IPS-18c (cell line): ENCODE results near the gene HK1.
A peak's percentile ranks its signal among the peaks of the same experiment; 100 is the strongest.

Experiments
- H3K4me3 ChIP-seq: 2 replicates; pipeline ENCODE4 v1.7.0; 2013; ENCODE audit warnings: low read depth, mild to moderate bottlenecking, low read length, moderate library complexity; ENCODE audit not compliant: insufficient read depth
- H3K9me3 ChIP-seq: one replicate; pipeline ENCODE4 v1.6.1; 2013; ENCODE audit warnings: mild to moderate bottlenecking, low read length, moderate library complexity; ENCODE audit not compliant: control insufficient read depth, insufficient read depth

The HK1 gene

DNA sequence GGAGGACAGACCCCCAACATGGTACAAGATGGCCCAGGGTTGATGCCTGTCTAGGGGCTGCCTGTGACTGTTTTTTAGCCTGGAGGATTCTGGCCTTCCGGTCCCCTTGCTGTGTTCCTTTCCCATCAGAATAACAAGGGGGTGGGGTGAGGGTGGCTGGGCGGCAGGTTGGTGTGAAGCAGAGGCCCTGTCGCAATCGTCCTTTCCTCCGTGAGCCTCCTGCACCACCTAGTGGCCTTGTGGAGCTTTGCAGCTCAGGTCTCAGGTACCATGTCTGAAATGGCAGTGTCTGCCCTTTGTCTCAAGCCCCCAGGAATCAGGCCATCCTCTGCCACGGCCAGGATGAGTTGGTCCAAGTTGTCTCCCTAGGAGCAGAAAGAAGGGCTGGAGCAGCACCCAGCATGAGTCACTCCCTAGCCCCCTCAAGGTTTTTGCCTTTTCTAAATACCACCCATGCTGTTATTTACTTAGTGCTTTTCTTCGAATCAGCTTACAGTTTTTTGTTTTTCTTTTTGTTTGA lies 114.2 kb downstream of the HK1 start:
- Histone ChIP-seq H3K9me3 (no peaks in the 10 kb centered on the region), H3K4me3 (no peak overlapping the region)

DNA sequence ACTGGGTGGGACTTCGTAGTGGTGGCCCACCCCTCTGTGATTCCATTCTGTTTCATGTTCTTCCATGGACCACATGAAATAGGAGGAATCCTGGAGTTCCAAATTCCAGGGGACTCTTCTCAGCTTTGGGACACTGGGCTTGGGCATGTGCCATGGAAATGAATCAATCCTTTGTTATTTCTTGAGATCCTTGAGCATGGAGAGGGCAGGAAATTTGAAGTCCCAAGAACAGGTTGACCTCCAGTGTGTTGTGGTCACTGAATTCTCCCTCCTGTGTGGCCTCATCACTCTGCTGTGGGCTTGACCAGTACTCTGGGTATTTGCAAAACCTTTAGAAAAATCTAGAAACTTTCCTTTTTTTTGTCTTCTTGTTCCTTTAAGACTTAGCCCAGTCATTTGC lies 115.7 kb downstream of the HK1 start:
- no peaks in the 10 kb centered on the region for H3K9me3 ChIP-seq
- no peak overlapping the region for H3K4me3 ChIP-seq

DNA sequence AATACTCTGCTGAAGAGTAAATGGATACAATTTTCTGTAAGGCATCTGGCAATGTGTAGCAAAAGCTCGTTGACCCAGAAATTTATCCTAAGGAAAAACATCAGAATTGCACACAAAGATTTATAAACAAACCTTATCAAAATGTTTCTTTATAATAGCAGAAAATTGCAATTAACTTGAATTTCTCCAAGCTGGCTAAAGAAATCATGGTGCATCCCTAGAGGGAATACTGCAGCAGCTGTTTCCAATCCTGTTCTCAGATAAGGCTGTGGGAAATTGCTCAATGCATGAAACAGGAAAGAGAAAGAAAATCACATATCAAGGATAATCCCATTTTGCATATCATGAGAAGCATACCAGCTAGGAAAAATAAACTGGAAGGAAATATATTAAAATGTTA lies 119.7 kb downstream of the HK1 start:
- Histone ChIP-seq H3K9me3 (peaks cover 2% of the 10 kb centered on the region), H3K4me3 (no peak overlapping the region)

DNA sequence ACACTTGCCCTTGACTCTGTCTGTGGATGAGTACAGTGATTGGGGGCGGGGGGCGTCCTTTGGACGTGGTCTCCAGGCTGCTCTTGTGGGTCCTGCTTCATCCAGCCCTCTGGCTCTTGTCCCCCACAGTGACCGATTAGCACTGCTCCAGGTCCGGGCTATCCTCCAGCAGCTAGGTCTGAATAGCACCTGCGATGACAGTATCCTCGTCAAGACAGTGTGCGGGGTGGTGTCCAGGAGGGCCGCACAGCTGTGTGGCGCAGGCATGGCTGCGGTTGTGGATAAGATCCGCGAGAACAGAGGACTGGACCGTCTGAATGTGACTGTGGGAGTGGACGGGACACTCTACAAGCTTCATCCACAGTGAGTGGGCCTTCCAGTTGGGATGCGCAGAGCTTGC lies 120.2 kb downstream of the HK1 start:
- Histone ChIP-seq H3K9me3 (peaks cover 2% of the 10 kb centered on the region), H3K4me3 (no peak overlapping the region)

DNA sequence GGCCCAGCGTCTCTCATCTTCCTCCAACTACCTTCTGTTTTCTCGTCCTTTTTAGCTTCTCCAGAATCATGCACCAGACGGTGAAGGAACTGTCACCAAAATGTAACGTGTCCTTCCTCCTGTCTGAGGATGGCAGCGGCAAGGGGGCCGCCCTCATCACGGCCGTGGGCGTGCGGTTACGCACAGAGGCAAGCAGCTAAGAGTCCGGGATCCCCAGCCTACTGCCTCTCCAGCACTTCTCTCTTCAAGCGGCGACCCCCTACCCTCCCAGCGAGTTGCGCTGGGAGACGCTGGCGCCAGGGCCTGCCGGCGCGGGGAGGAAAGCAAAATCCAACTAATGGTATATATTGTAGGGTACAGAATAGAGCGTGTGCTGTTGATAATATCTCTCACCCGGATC lies 122.6 kb downstream of the HK1 start:
- Histone ChIP-seq H3K4me3 (no peak overlapping the region), H3K9me3 (peaks cover 2% of the 10 kb centered on the region)

DNA sequence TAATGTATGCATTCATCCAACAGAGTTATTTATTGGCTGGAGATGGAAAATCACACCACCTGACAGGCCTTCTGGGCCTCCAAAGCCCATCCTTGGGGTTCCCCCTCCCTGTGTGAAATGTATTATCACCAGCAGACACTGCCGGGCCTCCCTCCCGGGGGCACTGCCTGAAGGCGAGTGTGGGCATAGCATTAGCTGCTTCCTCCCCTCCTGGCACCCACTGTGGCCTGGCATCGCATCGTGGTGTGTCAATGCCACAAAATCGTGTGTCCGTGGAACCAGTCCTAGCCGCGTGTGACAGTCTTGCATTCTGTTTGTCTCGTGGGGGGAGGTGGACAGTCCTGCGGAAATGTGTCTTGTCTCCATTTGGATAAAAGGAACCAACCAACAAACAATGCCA lies 123.1 kb downstream of the HK1 start:
- Histone ChIP-seq H3K9me3 (peaks cover 2% of the 10 kb centered on the region), H3K4me3 (no peak overlapping the region)

DNA sequence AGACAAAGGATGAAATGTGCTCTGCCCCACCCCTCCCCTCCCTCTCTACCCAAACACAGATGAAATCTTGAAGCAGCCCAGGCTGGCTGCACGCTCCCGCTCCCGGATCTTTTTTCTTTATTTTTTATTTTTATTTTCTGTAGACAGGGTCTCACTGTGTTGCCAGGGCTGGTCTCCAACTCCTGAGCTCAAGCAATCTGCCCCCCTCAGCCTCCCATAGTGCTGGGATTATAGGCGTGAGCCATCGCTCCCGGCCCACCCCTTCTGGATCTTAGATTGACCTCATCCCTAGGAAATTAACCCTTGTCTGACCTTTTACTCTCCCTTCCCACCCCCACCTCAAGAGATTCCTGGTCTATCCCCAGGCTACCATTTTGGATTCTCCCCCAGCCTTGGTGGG lies 124.1 kb downstream of the HK1 start:
- peaks cover 2% of the 10 kb centered on the region for H3K9me3 ChIP-seq

DNA sequence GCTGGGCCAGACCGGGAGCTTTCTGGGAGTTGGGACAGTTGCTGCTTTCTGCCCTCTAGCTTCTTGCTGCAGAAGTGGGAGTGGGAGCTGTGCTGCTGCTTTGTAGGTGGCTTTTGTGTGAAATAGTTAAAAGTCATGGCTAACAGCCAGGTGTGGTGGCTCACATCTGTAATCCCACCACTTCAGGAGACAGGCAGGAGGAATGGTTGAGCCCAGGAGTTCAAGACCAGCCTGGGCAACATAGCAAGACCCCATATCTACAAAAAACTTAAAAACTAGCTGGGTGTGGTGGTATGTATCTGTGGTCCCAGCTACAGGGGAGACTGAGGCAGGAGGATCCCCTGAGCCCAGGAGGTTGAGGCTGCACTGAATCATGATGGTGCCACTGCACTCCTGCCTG lies 124.8 kb downstream of the HK1 start:
- no peak overlapping the region for H3K4me3 ChIP-seq
- peaks cover 2% of the 10 kb centered on the region for H3K9me3 ChIP-seq

More for the DNA sequence above, 124.1 kb downstream of the HK1 start:
- H3K4me3 ChIP-seq = no peak overlapping the region

DNA sequence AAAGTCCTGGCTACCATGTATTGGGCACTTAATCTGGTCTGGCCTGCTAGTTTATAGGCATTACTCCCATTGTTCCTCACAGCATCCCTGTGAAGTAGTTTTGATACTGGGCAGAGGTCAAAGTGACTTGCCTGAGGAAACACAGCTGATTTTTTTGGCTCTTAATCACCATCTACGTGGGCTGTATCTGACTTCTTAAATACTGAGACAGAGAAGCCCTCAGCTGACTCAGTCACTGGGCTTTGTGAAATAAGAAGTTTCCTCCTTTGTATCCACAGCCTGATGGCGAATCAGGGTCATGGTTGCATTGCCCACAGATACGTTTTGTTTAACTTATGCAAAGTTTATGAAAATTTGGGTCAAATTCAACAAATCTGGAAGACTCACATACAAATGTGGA lies 125.2 kb downstream of the HK1 start:
- no peak overlapping the region for H3K4me3 ChIP-seq
- H3K9me3 ChIP-seq = peaks cover 2% of the 10 kb centered on the region

DNA sequence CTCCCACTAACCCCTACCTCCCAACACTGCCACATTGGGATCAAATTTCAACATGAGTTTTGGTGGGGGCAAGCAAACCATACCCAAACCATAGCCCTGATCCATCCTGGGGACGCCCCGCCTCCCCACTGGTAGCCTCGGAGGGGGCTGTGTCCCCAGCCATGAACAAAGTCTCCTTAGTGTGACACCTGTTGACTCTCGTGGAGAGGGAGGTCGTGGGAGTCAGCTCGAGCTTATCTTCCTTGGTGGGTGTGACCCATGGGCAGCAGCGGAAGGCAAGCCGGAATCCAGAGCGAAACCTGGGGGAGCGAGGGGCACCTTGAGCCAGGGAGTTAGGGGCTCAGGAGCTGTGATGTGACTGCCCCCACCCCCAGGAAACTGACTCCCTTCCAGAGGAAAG lies 126.5 kb downstream of the HK1 start:
- H3K9me3 ChIP-seq = no peaks in the 10 kb centered on the region

DNA sequence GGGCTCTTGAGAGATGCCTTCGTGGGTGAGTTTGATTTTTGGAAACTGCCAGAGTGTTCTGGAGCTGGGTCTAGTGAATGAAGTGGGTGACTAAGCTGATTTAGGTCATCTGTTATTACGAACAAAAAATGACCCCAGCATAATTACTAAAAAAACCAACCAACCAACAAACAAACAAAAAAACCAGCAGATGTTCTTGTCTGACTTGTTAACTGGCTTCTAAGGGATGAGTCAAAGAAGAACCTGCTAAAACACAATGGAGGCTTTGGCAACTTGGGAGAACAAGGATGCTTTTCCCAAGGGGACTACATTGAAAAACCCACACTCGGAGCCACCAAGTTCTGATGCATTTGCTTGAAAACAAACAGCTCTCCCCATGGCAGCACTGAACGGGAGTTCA lies 126.9 kb downstream of the HK1 start:
- Histone ChIP-seq H3K9me3 (no peaks in the 10 kb centered on the region), H3K4me3 (no peak overlapping the region)

More for the DNA sequence above, 126.5 kb downstream of the HK1 start:
- no peak overlapping the region for H3K4me3 ChIP-seq

DNA sequence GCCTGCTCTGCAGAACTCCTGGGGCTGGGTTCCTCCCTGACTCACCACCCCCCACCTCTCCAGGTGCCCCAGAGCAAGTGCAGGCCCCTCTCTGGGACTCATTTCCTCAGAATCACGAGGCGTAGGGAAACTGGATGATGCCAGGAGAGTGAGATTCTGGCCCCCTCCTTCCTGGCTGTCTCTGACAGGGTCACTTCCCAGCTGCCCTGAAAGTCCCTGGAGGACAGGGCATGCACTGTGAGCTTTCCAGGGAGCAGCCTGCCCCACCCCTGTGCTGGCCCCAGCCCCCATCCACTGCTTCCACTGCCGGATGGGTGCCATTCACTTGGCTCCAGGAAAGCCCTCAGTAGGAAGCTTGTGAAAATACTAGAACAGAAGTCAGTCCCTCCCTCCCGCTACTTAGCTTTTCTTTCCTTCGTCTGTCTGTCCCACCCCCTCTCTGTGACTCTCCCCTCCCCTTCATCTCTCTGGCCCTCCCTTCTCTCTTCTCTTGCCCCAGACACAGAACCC lies 128.1 kb downstream of the HK1 start:
- Histone ChIP-seq H3K4me3 (no peak overlapping the region), H3K9me3 (no peaks in the 10 kb centered on the region)

DNA sequence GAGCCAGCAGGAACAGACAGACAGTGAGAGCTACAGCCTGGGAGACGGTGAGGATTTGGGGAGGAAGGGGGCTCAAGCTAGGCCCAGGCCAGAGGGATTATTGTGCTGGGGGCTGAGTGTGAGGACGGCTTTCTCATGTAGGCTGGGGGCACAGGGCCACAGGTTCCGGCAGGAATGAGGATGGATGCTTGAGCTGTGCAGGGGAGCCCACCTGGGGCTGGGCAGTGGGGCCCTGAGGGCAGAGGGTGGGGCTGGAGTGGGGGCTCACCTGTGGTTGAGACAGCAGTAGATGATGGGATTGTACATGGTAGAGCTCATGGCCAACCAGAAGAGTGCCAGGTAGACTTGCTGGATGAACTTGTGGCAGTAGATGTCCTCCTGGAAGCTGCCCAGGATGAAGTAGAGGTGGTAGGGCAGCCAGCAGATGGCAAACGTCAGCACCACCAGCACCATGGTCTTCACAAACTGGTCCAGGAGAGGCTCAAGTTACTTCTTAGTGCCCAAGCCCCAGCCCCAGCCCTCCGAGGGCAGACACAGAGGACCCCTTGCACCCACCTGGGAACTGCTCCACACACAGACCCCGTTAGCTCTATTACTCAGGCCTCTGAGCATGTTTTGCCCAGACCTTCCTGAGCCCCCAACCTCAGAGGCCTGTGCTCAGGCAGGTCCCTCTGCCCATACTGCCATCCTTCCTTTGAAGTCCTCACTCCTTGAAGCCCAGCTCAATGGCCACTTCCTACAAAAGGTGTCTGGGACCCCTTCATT lies 128.7 kb downstream of the HK1 start:
- no peak overlapping the region for H3K4me3 ChIP-seq

DNA sequence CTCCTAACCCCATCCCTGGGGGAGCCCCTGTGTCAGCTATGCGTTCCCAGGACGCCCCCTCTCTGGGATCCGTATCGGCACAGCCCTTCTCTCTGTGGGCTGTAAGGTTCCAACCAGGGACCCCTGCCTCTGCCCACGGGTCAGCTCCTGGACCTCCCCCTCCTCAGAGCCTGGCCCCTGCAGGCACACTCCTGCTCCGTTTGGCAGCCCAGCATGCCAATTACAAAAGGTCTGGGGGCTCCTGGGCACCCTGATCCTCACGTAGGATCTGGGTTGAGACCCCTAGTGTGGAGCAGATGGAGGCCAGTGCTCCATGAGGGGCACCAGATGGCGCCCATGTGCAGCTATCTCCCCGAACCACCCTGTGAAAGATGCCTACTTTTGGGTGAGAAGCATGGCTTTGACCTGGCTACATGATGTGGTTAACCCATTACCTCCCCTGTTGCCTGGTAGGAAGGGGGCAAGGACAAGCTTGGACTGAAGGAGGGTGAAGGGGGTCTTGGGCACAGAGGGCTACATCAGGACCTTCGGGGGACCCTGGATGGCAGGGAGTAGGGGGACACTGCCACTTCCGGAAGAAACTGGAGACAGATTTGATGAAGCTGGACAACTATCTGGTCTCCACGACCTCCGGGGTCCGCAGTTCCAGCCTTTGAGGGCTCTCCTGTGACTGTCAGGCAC lies 129.5 kb downstream of the HK1 start:
- no peak overlapping the region for H3K4me3 ChIP-seq
- no peaks in the 10 kb centered on the region for H3K9me3 ChIP-seq

More for the DNA sequence above, 128.7 kb downstream of the HK1 start:
- no peaks in the 10 kb centered on the region for H3K9me3 ChIP-seq

DNA sequence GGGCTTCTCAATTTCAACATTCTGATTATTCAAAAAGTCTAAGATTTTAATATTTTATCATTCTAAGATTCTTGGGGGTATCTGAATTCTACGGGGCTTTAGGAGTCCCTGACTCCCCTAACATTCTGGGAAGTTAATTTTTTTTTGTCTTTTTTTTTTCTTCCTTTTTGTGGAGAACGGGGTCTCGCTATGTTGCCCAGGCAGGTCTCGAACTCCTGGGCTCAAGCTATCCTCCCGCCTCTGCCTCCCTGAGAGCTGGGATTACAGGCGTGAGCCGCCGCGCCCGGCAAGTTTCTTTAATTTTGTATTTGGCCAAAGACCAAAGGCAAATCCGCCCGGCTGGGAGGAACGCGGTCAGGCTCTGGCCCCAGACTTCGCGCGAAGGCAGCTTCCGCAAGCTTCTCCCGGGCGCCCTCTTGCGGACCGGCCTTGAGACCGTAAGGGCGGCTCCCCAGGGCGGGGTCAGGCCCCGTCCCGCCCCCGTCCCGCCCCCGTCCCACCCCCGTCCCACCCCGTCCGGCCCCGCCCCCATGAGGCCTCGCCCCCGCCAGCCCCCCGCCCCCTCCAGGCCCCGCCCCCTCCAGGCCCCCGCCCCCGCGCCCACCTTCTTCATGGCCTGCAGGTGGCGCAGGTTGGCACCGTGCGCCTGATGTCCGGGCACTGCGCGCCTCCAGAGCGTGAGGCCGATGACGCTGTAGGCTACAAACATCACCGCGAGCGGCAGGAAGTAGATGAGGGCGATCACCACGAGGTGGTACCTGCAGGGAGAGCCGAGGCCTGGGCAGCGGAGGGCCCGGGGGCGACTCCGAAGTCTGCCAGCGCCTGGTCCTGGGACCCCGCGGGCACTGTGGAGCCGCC lies 130.3 kb downstream of the HK1 start:
- H3K4me3 ChIP-seq = peak overlapping the region; percentile 36; the same call in 1 of the 2 replicates

DNA sequence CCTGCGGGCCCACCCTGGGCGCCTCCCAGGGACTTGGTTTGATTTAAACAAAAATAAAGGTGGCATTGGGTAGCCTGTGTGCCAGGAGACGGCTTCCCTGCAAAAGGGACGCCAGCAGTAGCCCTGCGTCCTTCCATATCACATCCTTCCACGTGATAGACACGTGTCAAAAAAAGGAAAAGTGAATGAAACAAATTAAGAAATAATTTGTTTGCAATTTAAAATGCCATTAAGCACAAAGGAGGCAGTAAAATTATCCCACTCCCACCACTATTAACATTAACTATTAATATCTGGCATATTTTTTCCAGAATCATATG lies 130.8 kb downstream of the HK1 start:
- H3K4me3 ChIP-seq = peak overlapping the region; percentile 36; the same call in 1 of the 2 replicates
- no peaks in the 10 kb centered on the region for H3K9me3 ChIP-seq

More for the DNA sequence above, 130.3 kb downstream of the HK1 start:
- no peaks in the 10 kb centered on the region for H3K9me3 ChIP-seq

DNA sequence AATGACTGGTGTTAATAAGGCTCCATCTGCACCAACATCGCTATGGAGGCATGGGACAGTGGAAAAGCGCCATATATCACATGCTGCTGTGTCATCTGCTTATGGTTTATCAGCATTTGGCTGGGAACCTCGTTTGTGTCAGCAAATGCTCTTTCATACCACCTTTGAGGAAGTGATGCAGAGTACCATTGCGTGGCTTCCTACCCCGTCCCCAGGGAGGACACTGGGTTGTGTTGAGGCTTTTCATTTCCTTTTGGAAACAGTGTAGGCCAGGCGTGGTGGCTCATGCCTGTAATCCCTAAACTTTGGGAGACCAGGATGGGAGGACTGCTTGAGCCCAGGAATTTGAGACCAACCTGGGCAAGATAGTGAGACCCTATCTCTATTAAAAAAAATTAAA lies 131.7 kb downstream of the HK1 start:
- Histone ChIP-seq H3K4me3 (no peak overlapping the region), H3K9me3 (no peaks in the 10 kb centered on the region)
